Neural cell (in vitro differentiated cells): ENCODE results near the gene CMPK2.

Experiments used
- EZH2 ChIP-seq: fragments of 200-600, 300-800 bp; shearing (Covaris generic), sonication (generic); IDR thresholded peaks from 2 replicates; pipeline ENCODE4 v1.6.1; 2014; ENCODE audit warnings: antibody characterized with exemption, low read length, borderline replicate concordance, mild to moderate bottlenecking; ENCODE audit not compliant: insufficient read depth, poor library complexity, severe bottlenecking
- TF ChIP-seq, protein P1 (sequence below): fragments of 450-650 bp; IDR thresholded peaks from 2 replicates; pipeline ENCODE4 v1.5.1; 2014; ENCODE audit warnings: antibody characterized with exemption, mild to moderate bottlenecking, moderate library complexity; ENCODE audit not compliant: poor library complexity, severe bottlenecking

DNA sequence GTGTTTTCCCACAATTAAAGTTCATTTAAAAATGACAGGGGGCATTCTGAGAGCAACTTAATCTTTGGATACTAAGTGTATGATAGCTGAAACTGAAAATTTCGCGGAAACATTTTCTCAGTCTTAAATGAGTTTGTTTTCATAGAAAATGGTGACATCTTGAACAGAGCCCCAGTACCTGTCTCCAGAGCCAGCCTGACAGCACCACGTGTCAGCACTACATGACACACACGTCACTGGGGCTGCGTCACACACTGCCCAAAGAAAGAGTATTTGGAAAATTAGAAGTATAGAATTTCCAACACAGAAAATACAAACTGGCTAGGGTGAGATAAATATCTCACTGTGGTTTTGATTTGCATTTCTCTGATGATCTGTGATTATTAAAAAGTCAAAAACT lies 50.8 kb downstream of the CMPK2 start:
- TF ChIP-seq, protein P1, sequence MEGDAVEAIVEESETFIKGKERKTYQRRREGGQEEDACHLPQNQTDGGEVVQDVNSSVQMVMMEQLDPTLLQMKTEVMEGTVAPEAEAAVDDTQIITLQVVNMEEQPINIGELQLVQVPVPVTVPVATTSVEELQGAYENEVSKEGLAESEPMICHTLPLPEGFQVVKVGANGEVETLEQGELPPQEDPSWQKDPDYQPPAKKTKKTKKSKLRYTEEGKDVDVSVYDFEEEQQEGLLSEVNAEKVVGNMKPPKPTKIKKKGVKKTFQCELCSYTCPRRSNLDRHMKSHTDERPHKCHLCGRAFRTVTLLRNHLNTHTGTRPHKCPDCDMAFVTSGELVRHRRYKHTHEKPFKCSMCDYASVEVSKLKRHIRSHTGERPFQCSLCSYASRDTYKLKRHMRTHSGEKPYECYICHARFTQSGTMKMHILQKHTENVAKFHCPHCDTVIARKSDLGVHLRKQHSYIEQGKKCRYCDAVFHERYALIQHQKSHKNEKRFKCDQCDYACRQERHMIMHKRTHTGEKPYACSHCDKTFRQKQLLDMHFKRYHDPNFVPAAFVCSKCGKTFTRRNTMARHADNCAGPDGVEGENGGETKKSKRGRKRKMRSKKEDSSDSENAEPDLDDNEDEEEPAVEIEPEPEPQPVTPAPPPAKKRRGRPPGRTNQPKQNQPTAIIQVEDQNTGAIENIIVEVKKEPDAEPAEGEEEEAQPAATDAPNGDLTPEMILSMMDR: no peak
- no peak for TF ChIP-seq EZH2
